ENCODE measurements around the gene WSCD1.

WSCD1 gene

DNA sequence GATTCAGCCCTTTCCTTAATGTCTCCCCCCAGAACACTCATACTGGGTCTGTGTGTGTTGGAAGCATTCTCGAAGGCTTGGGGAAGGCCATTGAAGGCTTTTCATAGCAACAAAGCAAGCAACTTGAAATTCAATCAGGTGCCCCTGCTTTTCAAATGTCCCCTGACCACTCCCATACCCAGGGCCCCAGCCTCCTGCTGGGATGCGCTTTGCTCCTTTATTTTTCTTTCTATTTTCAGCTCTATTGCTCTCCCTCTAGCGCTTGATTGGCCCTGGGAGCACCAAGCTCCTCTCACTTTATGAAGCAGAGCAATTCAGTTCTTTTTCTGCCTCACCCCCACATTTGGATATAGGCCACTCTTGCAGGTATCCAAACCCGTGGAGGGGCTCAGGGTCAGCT is 92.0 kb downstream of the WSCD1 start:
- DNase-seq: no peak

DNA sequence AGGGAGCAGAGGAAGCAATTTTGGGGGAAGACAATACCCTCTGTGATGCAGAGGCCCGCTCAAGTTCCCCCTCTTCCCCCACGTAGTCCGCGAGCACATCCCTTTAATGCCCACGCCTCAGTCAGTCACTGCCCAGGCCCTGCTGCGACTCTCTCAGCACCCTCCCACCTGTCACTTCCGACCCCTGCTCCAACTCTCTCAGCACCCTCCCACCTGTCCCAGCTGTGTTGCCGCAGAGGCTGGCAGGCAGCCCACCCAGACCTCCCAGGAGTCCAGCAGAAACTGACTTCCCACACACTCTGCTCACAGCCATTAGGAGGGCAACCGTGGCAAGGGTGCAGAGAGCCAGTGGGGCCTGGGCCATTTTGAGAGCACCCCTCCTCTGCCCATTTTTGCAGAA is 92.7 kb downstream of the WSCD1 start:
- DNase-seq: no peak

DNA sequence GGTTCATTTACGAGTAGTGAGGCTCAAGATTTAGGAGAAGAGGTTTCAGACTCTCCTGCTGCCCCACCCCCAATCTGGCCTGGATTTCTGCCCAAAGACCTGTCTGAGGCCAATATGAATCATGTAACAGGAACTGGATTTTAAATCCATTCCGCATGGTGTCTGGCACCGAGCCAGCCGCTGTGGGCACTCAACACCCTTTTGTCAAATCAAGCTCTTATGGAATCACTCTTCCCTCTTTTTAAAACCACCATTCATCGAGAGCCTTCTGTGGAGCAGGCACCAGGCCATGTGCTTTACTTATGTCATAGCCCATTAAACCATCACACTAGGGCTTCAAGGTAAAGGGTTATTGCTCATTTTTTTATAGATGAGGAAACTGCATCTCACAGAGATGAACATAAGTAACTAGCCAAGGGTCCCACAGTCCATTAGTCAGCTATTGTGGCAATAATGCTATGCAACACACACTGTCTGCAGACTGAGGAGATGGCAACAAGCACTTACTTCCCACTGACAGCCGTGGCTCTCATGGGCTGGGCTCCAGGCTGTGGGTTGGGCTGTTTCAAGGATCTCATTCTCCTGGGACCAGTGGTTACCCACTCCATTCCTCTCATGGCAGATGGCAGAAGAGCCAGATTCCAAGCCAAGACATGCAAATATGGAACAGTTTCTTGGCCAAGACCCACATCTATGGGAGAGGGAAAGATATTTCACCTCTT is 93.6 kb downstream of the WSCD1 start:
- DNase-seq: no peak

DNA sequence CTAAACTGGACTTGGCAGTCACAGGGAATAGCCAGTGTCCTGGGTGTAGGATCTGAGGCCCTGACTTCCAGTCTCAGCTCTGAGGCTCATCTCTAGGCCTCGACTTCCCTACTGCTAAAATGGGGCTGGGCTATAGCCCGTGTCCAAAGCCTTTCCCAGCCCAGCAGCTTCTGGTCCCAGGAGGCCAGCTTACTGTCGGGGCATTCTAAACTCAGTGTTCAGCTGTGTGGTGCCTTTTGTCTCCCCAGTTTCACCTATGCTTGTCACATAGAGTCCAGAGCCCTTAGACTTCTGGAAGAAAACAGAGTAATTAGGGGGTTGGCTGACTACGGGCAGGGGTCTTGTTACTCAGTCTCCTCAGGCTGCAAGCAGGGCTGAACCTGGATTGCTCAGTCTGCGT is 94.8 kb downstream of the WSCD1 start:
- no peak for DNase-seq

DNA sequence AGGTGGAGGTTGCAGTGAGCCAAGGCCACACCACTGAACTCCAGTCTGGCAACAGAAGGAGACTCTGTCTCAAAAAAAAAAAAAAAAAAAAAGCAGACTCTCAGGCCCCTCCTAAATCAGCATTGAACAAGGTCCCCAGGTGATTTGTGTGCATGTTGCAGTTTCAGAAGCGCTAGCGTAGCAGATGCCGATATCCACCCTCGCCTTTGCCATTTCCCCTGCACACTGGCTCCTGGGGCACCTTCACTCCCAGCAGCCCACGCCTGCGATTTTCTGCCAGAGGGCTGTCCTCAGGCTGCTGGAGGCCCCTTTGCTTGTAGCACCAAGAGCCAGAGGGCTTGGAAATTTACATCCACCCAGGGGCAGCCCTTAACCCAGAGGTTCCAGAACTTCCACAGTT is 95.6 kb downstream of the WSCD1 start:
- DNase-seq: no peak

DNA sequence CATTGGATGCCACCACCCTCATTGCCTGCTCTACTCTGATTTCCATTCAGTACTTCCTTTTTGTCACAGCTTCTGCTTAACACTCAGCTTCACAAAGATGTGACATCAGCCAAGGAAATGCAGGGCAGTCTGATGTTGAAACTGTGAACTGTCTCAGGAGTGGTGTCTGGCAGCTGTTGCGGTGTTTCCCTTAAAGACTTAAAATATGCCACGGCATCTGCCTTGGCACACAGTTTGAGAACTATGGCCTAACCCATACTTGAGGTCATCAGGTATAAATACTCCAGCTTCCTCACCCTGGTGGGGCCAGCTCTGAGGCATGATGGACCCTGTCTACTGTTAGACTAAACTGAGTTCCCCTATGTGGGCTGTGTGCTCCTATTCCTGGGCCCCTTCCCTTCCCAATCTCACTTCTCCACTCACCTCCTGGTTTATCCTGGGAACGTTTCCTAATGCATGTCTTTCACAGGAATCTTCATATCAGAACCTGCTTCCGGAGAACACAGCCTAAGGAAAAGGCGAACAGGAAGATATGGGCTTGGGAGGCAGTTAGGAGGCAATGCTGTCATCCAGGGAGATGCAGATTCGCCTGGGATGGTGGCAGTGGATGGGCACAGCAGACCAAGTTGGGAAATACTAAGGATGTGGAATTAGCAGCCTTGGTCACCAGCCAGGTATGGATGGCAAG is 96.5 kb downstream of the WSCD1 start:
- no peak for DNase-seq

DNA sequence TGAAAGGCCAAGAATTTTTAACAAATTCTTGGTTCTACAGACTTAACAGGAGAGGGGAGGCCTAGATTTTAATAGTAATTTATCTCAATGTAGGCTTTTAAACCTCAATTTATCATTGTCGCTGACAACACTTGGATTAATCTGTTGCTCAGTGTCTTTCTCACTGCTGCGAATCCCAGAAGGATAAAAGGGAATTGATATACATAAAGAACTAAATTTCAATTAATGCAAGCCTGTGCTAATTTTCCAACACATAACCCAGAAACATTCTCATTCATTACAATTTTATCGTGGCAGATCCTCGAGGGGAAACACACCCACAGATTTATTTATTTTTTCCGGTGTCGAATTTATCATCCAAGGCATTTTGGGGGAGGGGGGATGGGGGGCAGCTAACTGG is 98.1 kb downstream of the WSCD1 start:
- DNase-seq: no peak

DNA sequence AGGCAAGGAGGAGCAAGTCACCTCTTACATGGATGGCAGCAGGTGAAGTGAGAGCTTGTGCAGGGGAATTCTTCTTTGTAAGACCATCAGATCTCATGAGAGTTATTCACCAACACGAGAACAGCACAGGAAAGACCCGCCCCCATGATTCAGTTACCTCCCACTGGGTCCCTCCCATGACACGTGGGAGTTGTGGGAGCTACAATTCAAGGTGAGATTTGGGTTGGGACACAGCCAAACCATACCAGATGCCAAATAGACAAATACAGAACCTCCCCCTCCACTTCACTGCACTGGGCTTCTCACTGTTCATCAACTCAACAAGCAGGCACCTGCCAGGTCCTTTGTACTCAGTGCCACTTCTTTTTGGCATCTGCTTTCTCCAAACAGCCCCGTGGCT is 100.2 kb downstream of the WSCD1 start:
- DNase-seq: no peak

DNA sequence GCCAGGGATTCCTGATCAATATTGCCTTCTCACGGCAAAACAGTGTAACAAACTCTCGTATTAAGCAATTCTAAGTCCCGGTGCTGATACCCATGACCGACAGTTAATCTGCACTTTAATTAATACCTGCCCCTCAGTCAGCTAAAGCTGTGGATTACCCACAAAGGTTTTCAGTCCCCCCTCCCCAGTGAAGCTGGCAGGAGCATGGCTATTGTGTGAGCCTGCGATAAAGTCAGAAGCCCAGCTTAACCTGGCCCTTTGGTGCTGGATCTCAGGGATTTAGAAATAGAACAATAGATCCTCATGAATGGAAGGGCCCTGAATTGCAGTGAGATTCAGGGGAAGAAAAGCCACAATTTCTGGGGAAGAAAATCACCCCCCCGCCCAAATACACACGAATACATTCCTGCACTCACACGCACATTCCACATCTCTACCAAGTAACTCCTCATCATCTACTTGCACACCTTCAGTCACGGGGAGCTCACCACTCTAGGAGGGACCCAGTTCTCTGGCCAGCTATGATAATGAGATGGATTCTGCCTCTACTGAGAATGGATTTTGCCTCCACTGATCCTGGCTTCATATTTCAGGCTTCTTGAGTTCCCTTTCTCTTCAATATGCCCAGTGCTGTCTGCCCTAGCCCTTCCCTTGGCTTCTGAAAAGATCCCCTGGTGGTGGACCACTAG is 102.6 kb downstream of the WSCD1 start:
- no peak for DNase-seq

DNA sequence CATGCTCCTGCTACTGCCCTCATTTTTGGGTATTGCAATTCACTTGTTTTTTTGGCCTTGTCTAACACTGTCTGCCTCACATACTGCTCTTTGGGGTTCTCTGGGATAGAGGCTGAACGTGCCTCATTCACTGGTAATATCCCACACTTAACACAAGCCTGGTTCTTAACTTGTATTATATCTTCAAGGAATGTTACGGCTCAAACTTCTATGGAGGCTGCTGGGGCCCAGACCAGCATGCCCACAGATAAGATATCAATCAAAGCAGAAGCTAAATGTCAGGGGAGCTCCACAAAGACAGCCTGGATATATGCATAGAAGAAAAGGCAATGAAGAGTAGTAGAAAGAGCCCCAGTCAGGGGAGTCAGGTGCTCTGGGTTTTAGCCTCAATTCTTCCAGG is 103.5 kb downstream of the WSCD1 start:
- no peak for DNase-seq

Measured in CD4-positive, alpha-beta T cell treated with Interleukin-10 for 1 hour (primary cell).